H9 (cell line): ENCODE measurements around the gene DNAJC18. TPM values are rescaled to one million over a fixed set of nuclear protein-coding genes. Genes with fewer than 3 reads are reported as not detected.

Source experiments
- DNase-seq: peaks from one replicate; pipeline ENCODE4 v3.0.0-alpha.2; 2017
- H2AFZ ChIP-seq: one replicate; pipeline ENCODE4 v1.6.1; 2013; ENCODE audit warnings: mild to moderate bottlenecking, low read length, control low read depth, moderate library complexity
- H2AK5ac ChIP-seq: 2 replicates; pipeline ENCODE4 v1.6.1; 2013; ENCODE audit warnings: low read length, control low read depth, mixed read lengths; ENCODE audit not compliant: insufficient read length
- H2BK120ac ChIP-seq: one replicate; pipeline ENCODE4 v1.6.1; 2013; ENCODE audit warnings: low read depth, mild to moderate bottlenecking, low read length, control low read depth, inconsistent platforms; ENCODE audit not compliant: poor library complexity, severe bottlenecking
- H2BK12ac ChIP-seq: 2 replicates; pipeline ENCODE4 v1.6.1; 2013; ENCODE audit warnings: low read length, control low read depth, mixed read lengths, low read depth; ENCODE audit not compliant: insufficient read length
- H2BK15ac ChIP-seq: 2 replicates; pipeline ENCODE4 v1.6.1; 2013; ENCODE audit warnings: low read depth, low read length, control low read depth
- H2BK20ac ChIP-seq: one replicate; pipeline ENCODE4 v1.6.1; 2013; ENCODE audit warnings: low read depth, mild to moderate bottlenecking, low read length, control low read depth, inconsistent platforms; ENCODE audit not compliant: poor library complexity, severe bottlenecking
- H2BK5ac ChIP-seq: 2 replicates; pipeline ENCODE4 v1.6.1; 2013; ENCODE audit warnings: low read length, control low read depth, mixed read lengths; ENCODE audit not compliant: insufficient read length
- H3K14ac ChIP-seq: 2 replicates; pipeline ENCODE4 v1.6.1; 2013; ENCODE audit warnings: low read length, control low read depth; ENCODE audit not compliant: insufficient read depth
- H3K18ac ChIP-seq: 2 replicates; pipeline ENCODE4 v1.6.1; 2013; ENCODE audit warnings: low read depth, mild to moderate bottlenecking, mixed read lengths, low read length, control low read depth; ENCODE audit not compliant: insufficient read length
- H3K23ac ChIP-seq: 2 replicates; pipeline ENCODE4 v1.6.1; 2013; ENCODE audit warnings: low read length, control low read depth, mixed read lengths, low read depth; ENCODE audit not compliant: insufficient read length
- H3K23me2 ChIP-seq: 2 replicates; pipeline ENCODE4 v1.6.1; 2013; ENCODE audit warnings: low read depth, mild to moderate bottlenecking, mixed read lengths, low read length, control low read depth; ENCODE audit not compliant: insufficient read length, poor library complexity, severe bottlenecking
- H3K27ac ChIP-seq: 2 replicates; pipeline ENCODE4 v1.5.1; 2013; ENCODE audit warnings: low read length, control low read depth, mixed read lengths, low read depth; ENCODE audit not compliant: insufficient read length
- H3K27me3 ChIP-seq: 2 replicates; pipeline ENCODE4 v1.6.1; 2013; ENCODE audit warnings: low read length, control low read depth, inconsistent platforms; ENCODE audit not compliant: insufficient read depth
- H3K4ac ChIP-seq: 2 replicates; pipeline ENCODE4 v1.6.1; 2013; ENCODE audit warnings: low read depth, mild to moderate bottlenecking, control low read depth, inconsistent platforms, low read length, moderate library complexity
- H3K4me1 ChIP-seq: 2 replicates; pipeline ENCODE4 v1.6.1; 2013; ENCODE audit warnings: low read length, control low read depth, inconsistent platforms; ENCODE audit not compliant: insufficient read depth
- H3K4me2 ChIP-seq: 2 replicates; pipeline ENCODE4 v1.6.1; 2013; ENCODE audit warnings: low read length, control low read depth, mixed read lengths; ENCODE audit not compliant: insufficient read length, insufficient read depth
- H3K56ac ChIP-seq: 2 replicates; pipeline ENCODE4 v1.6.1; 2013; ENCODE audit warnings: low read depth, mild to moderate bottlenecking, mixed read lengths, low read length, control low read depth; ENCODE audit not compliant: insufficient read length
- H3K79me1 ChIP-seq: 2 replicates; pipeline ENCODE4 v1.6.1; 2013; ENCODE audit warnings: low read depth, mild to moderate bottlenecking, moderate library complexity, low read length, control low read depth, inconsistent platforms; ENCODE audit not compliant: insufficient read depth, poor library complexity, severe bottlenecking
- H3K79me2 ChIP-seq: 2 replicates; pipeline ENCODE4 v1.6.1; 2013; ENCODE audit warnings: low read length, control low read depth, inconsistent platforms; ENCODE audit not compliant: insufficient read depth
- H3K9ac ChIP-seq: 2 replicates; pipeline ENCODE4 v1.6.1; 2013; ENCODE audit warnings: low read length, control low read depth, mixed read lengths; ENCODE audit not compliant: insufficient read length; ENCODE audit errors: extremely low read depth
- H3K9me3 ChIP-seq: one replicate; pipeline ENCODE4 v1.6.1; 2013; ENCODE audit warnings: low read depth, low read length, inconsistent platforms; ENCODE audit not compliant: control insufficient read depth
- H3T11ph ChIP-seq: one replicate; pipeline ENCODE4 v1.6.1; 2013; ENCODE audit warnings: mild to moderate bottlenecking, low read length, control low read depth, inconsistent platforms
- H4K20me1 ChIP-seq: one replicate; pipeline ENCODE4 v1.6.1; 2013; ENCODE audit not compliant: control insufficient read depth, insufficient read length, insufficient read depth
- H4K5ac ChIP-seq: 2 replicates; pipeline ENCODE4 v1.6.1; 2013; ENCODE audit warnings: low read depth, mild to moderate bottlenecking, mixed read lengths, low read length, control low read depth; ENCODE audit not compliant: insufficient read length
- H4K8ac ChIP-seq: replicated peaks from 2 replicates; pipeline ENCODE4 v1.6.1; 2013; ENCODE audit warnings: low read length, control low read depth, mixed read lengths, low read depth; ENCODE audit not compliant: insufficient read length
- H4K91ac ChIP-seq: 2 replicates; pipeline ENCODE4 v1.6.1; 2013; ENCODE audit warnings: low read depth, mild to moderate bottlenecking, moderate library complexity, mixed read lengths, low read length, control low read depth; ENCODE audit not compliant: insufficient read length
- H3K27ac Mint-ChIP-seq, 3 experiments: 2 replicates in 2 of 3; 3 replicates in 1 of 3; pipeline ENCODE4 v1.8.0; 2020 to 2021; ENCODE audit warnings: mixed read lengths in 3 of 3, mild to moderate bottlenecking in 1 of 3, moderate library complexity in 1 of 3
- H3K27me3 Mint-ChIP-seq: 2 replicates; pipeline ENCODE4 v1.8.0; 2021; ENCODE audit warnings: low read depth, mild to moderate bottlenecking, moderate library complexity, mixed read lengths
- H3K36me3 Mint-ChIP-seq, 3 experiments: 2 replicates in 2 of 3; 3 replicates in 1 of 3; pipeline ENCODE4 v1.8.0; 2020 to 2021; ENCODE audit warnings: low read depth in 3 of 3, mixed read lengths in 3 of 3; ENCODE audit not compliant: insufficient read depth in 1 of 3
- H3K4me1 Mint-ChIP-seq, 2 experiments: 2 replicates each; pipeline ENCODE4 v1.8.0; 2020; ENCODE audit warnings: mixed read lengths in 2 of 2
- H3K4me3 Mint-ChIP-seq, 2 experiments: 2 replicates in 1 of 2; 3 replicates in 1 of 2; pipeline ENCODE4 v1.8.0; 2020 to 2021; ENCODE audit warnings: mild to moderate bottlenecking in 2 of 2, mixed read lengths in 2 of 2, moderate library complexity in 1 of 2
- H3K9me3 Mint-ChIP-seq, 2 experiments: 2 replicates in 1 of 2; 3 replicates in 1 of 2; pipeline ENCODE4 v1.8.0; 2020; ENCODE audit warnings: mild to moderate bottlenecking in 2 of 2, mixed read lengths in 2 of 2, moderate library complexity in 1 of 2
- WGBS: extraction: QIAGEN DNeasy Blood & Tissue Kit; methylation state at CpG from one replicate; pipeline ENCODE4 v1.1.7; 2013; ENCODE audit warnings: missing lambda C conversion rate, low lambda C conversion rate, mixed read lengths; ENCODE audit not compliant: insufficient read length; ENCODE audit errors: extremely low coverage; 5-methylcytosine and 5-hydroxymethylcytosine counted together
- total RNA-seq: library from RNA; stranded (reverse); gene quantifications from 2 replicates; pipeline ENCODE4 v1.2.1, GENCODE V29; 2021
- TF ChIP-seq, protein P1 (sequence below): fragments of 200-600 bp; sonication (generic); conservative IDR thresholded peaks from 3 replicates; pipeline ENCODE4 v1.8.0; 2021; ENCODE audit warnings: antibody characterized with exemption, mild to moderate bottlenecking

Gene DNAJC18
- total RNA-seq, 1 experiment from 2014 or later, result 26.5 TPM

- Mint-ChIP-seq H3K9me3 (no peaks in the 10 kb centered on the region; a peak in 1 of 5 replicates), H3K4me3 (no peak overlapping the region), H3K36me3 (no peaks in the 10 kb centered on the region), H3K4me1 (peaks cover 29 to 38% of the 10 kb centered on the region in 2 experiments), H3K27me3 (no peaks in the 10 kb centered on the region; the same call in 1 of the 2 replicates), H3K27ac (peak overlapping the region in 1 of 3 experiments; percentile 92; a peak in 1 of 7 replicates)
- Histone ChIP-seq H3K9me3 (no peaks in the 10 kb centered on the region), H3K79me1 (no peaks in the 10 kb centered on the region), H2AFZ (no peak overlapping the region), H4K91ac (no peak overlapping the region), H3K4me1 (peaks cover 18% of the 10 kb centered on the region; the same call in 1 of the 2 replicates), H3K23me2 (no peaks in the 10 kb centered on the region), H2BK5ac (no peak overlapping the region), H3T11ph (no peak overlapping the region), H3K27ac (no peak overlapping the region), H2BK15ac (no peak overlapping the region), H3K4me2 (no peak overlapping the region), H4K8ac (no peak overlapping the region), H3K23ac (no peak overlapping the region), H2BK120ac (no peak overlapping the region), H3K4ac (no peak overlapping the region), H4K5ac (no peak overlapping the region), H3K56ac (no peak overlapping the region), H3K18ac (no peak overlapping the region), H4K20me1 (no peaks in the 10 kb centered on the region), H2AK5ac (no peak overlapping the region), H3K9ac (no peak overlapping the region), H2BK12ac (no peak overlapping the region), H2BK20ac (no peak overlapping the region), H3K79me2 (no peaks in the 10 kb centered on the region), H3K14ac (no peak overlapping the region), H3K27me3 (no peaks in the 10 kb centered on the region)
- no CpG with 5 or more reads among the region's 7 CpGs for WGBS
- TF ChIP-seq, protein P1, sequence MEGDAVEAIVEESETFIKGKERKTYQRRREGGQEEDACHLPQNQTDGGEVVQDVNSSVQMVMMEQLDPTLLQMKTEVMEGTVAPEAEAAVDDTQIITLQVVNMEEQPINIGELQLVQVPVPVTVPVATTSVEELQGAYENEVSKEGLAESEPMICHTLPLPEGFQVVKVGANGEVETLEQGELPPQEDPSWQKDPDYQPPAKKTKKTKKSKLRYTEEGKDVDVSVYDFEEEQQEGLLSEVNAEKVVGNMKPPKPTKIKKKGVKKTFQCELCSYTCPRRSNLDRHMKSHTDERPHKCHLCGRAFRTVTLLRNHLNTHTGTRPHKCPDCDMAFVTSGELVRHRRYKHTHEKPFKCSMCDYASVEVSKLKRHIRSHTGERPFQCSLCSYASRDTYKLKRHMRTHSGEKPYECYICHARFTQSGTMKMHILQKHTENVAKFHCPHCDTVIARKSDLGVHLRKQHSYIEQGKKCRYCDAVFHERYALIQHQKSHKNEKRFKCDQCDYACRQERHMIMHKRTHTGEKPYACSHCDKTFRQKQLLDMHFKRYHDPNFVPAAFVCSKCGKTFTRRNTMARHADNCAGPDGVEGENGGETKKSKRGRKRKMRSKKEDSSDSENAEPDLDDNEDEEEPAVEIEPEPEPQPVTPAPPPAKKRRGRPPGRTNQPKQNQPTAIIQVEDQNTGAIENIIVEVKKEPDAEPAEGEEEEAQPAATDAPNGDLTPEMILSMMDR, result no peak
- DNase-seq, result no peak
Measured at GRCh38 chr5:139461176-139461575, 21.9 kb upstream of the DNAJC18 start.
